Measurements from ENCODE around the gene FGF13. TPM values are rescaled to one million over a fixed set of nuclear protein-coding genes. Genes with fewer than 3 reads are reported as not detected.

Gene FGF13
- total and polyA plus RNA-seq, 4 donors, result 0.51 to 2.2 (median 0.79) TPM

DNA sequence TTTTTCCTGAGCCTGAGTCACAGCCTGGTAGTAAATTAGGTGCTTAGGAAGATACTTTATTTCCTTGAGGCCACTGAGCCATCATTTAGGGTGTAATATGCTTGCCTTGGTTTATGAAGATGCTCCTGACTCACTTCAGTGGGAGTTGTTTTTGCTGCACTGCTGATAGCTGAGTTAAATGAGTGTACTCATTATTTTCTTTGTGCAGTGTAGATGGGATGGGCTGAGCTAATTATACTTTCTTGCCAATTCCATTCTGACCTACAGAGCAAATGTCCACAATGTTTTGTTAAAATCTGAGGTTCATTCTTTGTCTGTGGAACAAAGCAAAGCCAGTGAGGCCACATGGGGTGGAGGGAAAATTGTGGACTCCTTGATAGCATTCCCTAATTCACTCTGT is 60.0 kb downstream of the FGF13 start:
- no peaks in the 10 kb centered on the region for H3K4me1 ChIP-seq (ENCODE audit: control insufficient read depth in 4 of 4, insufficient read depth in 4 of 4, low read length in 3 of 4)
- H3K27ac ChIP-seq (ENCODE audit: low read depth in 1 of 2, low read length in 2 of 2), result no peak overlapping the region
- no peak overlapping the region for H3K9ac ChIP-seq (ENCODE audit: low read depth in 1 of 2, low read length in 2 of 2)
- DNase-seq (ENCODE audit: low spot score), result no peak
- no peak overlapping the region for H3K4me3 ChIP-seq (ENCODE audit: low read depth in 1 of 3, low read length in 3 of 3)
- H3K9me3 ChIP-seq (ENCODE audit: control insufficient read depth in 4 of 4, low read length in 3 of 4), result no peaks in the 10 kb centered on the region
- no peak for TF ChIP-seq EGR1 (IDR thresholded peaks at IDR 0.05; ENCODE audit: low read depth in 2 of 2)
- TF ChIP-seq, protein P1, sequence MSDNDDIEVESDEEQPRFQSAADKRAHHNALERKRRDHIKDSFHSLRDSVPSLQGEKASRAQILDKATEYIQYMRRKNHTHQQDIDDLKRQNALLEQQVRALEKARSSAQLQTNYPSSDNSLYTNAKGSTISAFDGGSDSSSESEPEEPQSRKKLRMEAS (IDR thresholded peaks at IDR 0.05), result no peak
- H3K36me3 ChIP-seq (ENCODE audit: control insufficient read depth in 4 of 4, insufficient read depth in 3 of 4, low read depth in 1 of 4, low read length in 3 of 4), result no peaks in the 10 kb centered on the region
- H3K27me3 ChIP-seq (ENCODE audit: control insufficient read depth in 4 of 4, insufficient read depth in 4 of 4, low read length in 3 of 4), result no peaks in the 10 kb centered on the region

DNA sequence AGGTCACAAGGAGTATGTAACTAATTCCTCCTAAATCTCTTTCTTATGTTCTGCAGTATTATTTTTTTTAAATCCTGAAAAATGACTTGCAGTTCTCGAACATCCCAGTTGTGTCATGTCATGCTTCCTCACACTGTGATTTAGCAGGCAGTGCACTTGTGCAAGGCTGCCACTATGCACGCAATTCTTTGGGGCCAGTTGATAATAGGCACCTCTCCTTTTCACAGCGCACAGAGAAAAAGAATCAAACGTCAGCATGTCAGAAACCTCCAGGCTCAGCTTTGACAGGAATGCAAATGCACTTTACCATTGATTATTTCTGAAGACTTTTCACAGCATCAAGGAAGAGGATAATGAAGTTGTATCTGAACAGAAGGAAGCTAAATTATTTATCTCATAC is 62.9 kb downstream of the FGF13 start:
- H3K9me3 ChIP-seq (ENCODE audit: control insufficient read depth in 4 of 4, low read length in 3 of 4), result no peaks in the 10 kb centered on the region
- DNase-seq (ENCODE audit: low spot score), result no peak
- H3K36me3 ChIP-seq (ENCODE audit: control insufficient read depth in 4 of 4, insufficient read depth in 3 of 4, low read depth in 1 of 4, low read length in 3 of 4), result no peaks in the 10 kb centered on the region
- H3K27me3 ChIP-seq (ENCODE audit: control insufficient read depth in 4 of 4, insufficient read depth in 4 of 4, low read length in 3 of 4), result no peaks in the 10 kb centered on the region
- no peak overlapping the region for H3K4me3 ChIP-seq (ENCODE audit: low read depth in 1 of 3, low read length in 3 of 3)
- TF ChIP-seq RXRA (IDR thresholded peaks at IDR 0.05), result no peak
- no peak for TF ChIP-seq YY1 (IDR thresholded peaks at IDR 0.05)
- no peak for TF ChIP-seq JUND (IDR thresholded peaks at IDR 0.05)
- no peak for TF ChIP-seq FOXA2 (IDR thresholded peaks at IDR 0.05)
- TF ChIP-seq, protein P2, sequence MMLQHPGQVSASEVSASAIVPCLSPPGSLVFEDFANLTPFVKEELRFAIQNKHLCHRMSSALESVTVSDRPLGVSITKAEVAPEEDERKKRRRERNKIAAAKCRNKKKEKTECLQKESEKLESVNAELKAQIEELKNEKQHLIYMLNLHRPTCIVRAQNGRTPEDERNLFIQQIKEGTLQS (IDR thresholded peaks at IDR 0.05), result no peak
- no peak for TF ChIP-seq HNF4G (IDR thresholded peaks at IDR 0.05)
- TF ChIP-seq, protein P3, sequence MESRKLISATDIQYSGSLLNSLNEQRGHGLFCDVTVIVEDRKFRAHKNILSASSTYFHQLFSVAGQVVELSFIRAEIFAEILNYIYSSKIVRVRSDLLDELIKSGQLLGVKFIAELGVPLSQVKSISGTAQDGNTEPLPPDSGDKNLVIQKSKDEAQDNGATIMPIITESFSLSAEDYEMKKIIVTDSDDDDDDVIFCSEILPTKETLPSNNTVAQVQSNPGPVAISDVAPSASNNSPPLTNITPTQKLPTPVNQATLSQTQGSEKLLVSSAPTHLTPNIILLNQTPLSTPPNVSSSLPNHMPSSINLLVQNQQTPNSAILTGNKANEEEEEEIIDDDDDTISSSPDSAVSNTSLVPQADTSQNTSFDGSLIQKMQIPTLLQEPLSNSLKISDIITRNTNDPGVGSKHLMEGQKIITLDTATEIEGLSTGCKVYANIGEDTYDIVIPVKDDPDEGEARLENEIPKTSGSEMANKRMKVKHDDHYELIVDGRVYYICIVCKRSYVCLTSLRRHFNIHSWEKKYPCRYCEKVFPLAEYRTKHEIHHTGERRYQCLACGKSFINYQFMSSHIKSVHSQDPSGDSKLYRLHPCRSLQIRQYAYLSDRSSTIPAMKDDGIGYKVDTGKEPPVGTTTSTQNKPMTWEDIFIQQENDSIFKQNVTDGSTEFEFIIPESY (IDR thresholded peaks at IDR 0.05), result no peak
- TF ChIP-seq GABPA (IDR thresholded peaks at IDR 0.05 in 1 of 2, conservative IDR thresholded peaks at IDR 0.05 in 1 of 2), result no peak
- TF ChIP-seq SP1 (IDR thresholded peaks at IDR 0.05), result no peak
- TF ChIP-seq, protein P1 (IDR thresholded peaks at IDR 0.05), result no peak
- no peak for TF ChIP-seq NR2F2 (IDR thresholded peaks at IDR 0.05)
- no peak for TF ChIP-seq FOXA1 (IDR thresholded peaks at IDR 0.05)
- TF ChIP-seq, protein P4, sequence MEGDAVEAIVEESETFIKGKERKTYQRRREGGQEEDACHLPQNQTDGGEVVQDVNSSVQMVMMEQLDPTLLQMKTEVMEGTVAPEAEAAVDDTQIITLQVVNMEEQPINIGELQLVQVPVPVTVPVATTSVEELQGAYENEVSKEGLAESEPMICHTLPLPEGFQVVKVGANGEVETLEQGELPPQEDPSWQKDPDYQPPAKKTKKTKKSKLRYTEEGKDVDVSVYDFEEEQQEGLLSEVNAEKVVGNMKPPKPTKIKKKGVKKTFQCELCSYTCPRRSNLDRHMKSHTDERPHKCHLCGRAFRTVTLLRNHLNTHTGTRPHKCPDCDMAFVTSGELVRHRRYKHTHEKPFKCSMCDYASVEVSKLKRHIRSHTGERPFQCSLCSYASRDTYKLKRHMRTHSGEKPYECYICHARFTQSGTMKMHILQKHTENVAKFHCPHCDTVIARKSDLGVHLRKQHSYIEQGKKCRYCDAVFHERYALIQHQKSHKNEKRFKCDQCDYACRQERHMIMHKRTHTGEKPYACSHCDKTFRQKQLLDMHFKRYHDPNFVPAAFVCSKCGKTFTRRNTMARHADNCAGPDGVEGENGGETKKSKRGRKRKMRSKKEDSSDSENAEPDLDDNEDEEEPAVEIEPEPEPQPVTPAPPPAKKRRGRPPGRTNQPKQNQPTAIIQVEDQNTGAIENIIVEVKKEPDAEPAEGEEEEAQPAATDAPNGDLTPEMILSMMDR (IDR thresholded peaks at IDR 0.05; ENCODE audit: low read depth, low read length, missing input control), result no peak
- no peak overlapping the region for H3K27ac ChIP-seq (ENCODE audit: low read depth in 1 of 2, low read length in 2 of 2)
- H3K9ac ChIP-seq (ENCODE audit: low read depth in 1 of 2, low read length in 2 of 2), result no peak overlapping the region
- H3K4me1 ChIP-seq (ENCODE audit: control insufficient read depth in 4 of 4, insufficient read depth in 4 of 4, low read length in 3 of 4), result no peaks in the 10 kb centered on the region
- 52% methylated on average over 4 of the region's 4 CpGs for WGBS

DNA sequence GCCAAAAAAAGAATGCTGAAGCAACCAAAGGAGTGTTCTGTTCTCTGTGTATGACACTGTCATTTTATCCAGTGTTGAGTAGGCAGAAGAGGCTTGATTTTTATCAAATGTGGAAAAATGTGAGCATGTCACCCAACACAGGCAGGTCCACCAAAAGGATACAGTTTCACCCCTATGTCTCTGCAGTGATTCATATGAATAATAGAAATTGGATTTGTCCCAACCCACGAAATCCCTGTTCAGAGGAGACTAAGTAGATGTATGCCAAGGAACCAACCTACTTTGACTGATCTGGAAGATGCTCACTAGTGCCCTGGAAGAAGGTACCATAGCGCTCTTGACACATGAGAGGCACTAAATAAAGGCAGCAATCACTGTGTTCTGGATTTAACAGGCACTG is 72.5 kb downstream of the FGF13 start:
- Histone ChIP-seq H3K4me1 (ENCODE audit: control insufficient read depth in 4 of 4, insufficient read depth in 4 of 4, low read length in 3 of 4) (no peaks in the 10 kb centered on the region), H3K36me3 (ENCODE audit: control insufficient read depth in 4 of 4, insufficient read depth in 3 of 4, low read depth in 1 of 4, low read length in 3 of 4) (no peaks in the 10 kb centered on the region), H3K9me3 (ENCODE audit: control insufficient read depth in 4 of 4, low read length in 3 of 4) (no peaks in the 10 kb centered on the region), H3K27ac (ENCODE audit: low read depth in 1 of 2, low read length in 2 of 2) (no peak overlapping the region), H3K4me3 (ENCODE audit: low read depth in 1 of 3, low read length in 3 of 3) (no peak overlapping the region), H3K9ac (ENCODE audit: low read depth in 1 of 2, low read length in 2 of 2) (no peak overlapping the region), H3K27me3 (ENCODE audit: control insufficient read depth in 4 of 4, insufficient read depth in 4 of 4, low read length in 3 of 4) (no peaks in the 10 kb centered on the region)
- no peak for DNase-seq (ENCODE audit: low spot score)
- WGBS, result 55% methylated on average over 2 of the region's 2 CpGs
- no peak for TF ChIP-seq HNF4A (conservative IDR thresholded peaks at IDR 0.05)
- TF ChIP-seq SP1 (IDR thresholded peaks at IDR 0.05), result no peak
- no peak for TF ChIP-seq FOXA1 (IDR thresholded peaks at IDR 0.05)
- TF ChIP-seq, protein P3 (IDR thresholded peaks at IDR 0.05), result no peak
- TF ChIP-seq, protein P2 (IDR thresholded peaks at IDR 0.05), result no peak
- TF ChIP-seq, protein P4 (IDR thresholded peaks at IDR 0.05; ENCODE audit: low read depth, low read length, missing input control), result no peak

Data from liver (tissue), 9 donors.